Mucosa of rectum (tissue), 2 donors: ENCODE data around the gene ZMYND11.

Source experiments
- H3K27ac ChIP-seq, 2 donors: one replicate each; pipeline ENCODE4 v1.7.0; 2013; ENCODE audit warnings: inconsistent platforms in 2 of 2, low read depth in 2 of 2, low read length in 2 of 2
- H3K27me3 ChIP-seq, 2 donors: one replicate each; pipeline ENCODE4 v1.7.0; 2013; ENCODE audit warnings: low read length in 2 of 2; ENCODE audit not compliant: control insufficient read depth in 2 of 2, insufficient read depth in 2 of 2
- H3K36me3 ChIP-seq, 2 donors: one replicate each; pipeline ENCODE4 v1.7.0; 2013; ENCODE audit warnings: low read length in 2 of 2; ENCODE audit not compliant: control insufficient read depth in 2 of 2, insufficient read depth in 2 of 2
- H3K4me1 ChIP-seq, 2 donors: one replicate each; pipeline ENCODE4 v1.7.0; 2013; ENCODE audit warnings: low read length in 2 of 2, mild to moderate bottlenecking in 1 of 2; ENCODE audit not compliant: control insufficient read depth in 2 of 2, insufficient read depth in 2 of 2
- H3K4me3 ChIP-seq, 2 donors: one replicate each; pipeline ENCODE4 v1.7.0; 2013; ENCODE audit warnings: low read length in 2 of 2
- H3K9ac ChIP-seq, 2 donors: one replicate each; pipeline ENCODE4 v1.7.0; 2013; ENCODE audit warnings: low read length in 2 of 2, low read depth in 1 of 2, mild to moderate bottlenecking in 1 of 2
- H3K9me3 ChIP-seq, 2 donors: one replicate each; pipeline ENCODE4 v1.7.0; 2013; ENCODE audit warnings: low read length in 2 of 2; ENCODE audit not compliant: control insufficient read depth in 2 of 2
- donor health status: healthy.
- donor health status: Normal muscosa, but diverticular disease.

The ZMYND11 gene

DNA sequence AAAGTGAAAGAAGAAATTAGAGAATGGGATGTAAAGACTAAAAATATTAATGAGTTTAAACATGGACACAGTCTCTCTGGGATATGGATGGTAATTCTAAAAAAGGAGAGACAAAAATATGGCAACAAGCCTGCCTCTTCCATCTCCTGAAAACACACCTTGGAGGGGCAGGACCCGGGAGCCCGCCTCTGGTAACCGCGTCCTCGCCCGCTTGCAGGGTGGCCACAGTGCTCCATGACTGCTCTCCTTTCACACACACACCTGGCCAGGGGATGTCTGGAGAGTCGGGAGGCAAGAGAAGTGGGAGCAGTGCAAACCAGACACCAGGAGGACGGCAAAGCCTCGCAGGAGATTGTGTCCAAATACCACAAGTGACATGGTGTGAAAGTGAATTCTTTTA lies 166.3 kb downstream of the ZMYND11 start:
- peaks cover 2 to 6% of the 10 kb centered on the region in 2 donors for H3K36me3 ChIP-seq
- H3K4me3 ChIP-seq: no peak overlapping the region
- H3K27ac ChIP-seq: no peak overlapping the region
- H3K4me1 ChIP-seq: no peaks in the 10 kb centered on the region
- H3K9me3 ChIP-seq: no peaks in the 10 kb centered on the region
- H3K27me3 ChIP-seq: no peaks in the 10 kb centered on the region
- H3K9ac ChIP-seq: no peak overlapping the region
